NCI-H2081 (cell line): ENCODE results near the gene CDKAL1.
"Not testable (repeated sequence)": the region's sequence is repeated elsewhere in the genome, so short reads cannot be mapped to it uniquely, and the experiment has no call there.

Source experiments
- DNase-seq, 2 experiments: peaks; one replicate each; lab custom pipeline; 2025; lab: John Stamatoyannopoulos, UW

Gene CDKAL1

DNA sequence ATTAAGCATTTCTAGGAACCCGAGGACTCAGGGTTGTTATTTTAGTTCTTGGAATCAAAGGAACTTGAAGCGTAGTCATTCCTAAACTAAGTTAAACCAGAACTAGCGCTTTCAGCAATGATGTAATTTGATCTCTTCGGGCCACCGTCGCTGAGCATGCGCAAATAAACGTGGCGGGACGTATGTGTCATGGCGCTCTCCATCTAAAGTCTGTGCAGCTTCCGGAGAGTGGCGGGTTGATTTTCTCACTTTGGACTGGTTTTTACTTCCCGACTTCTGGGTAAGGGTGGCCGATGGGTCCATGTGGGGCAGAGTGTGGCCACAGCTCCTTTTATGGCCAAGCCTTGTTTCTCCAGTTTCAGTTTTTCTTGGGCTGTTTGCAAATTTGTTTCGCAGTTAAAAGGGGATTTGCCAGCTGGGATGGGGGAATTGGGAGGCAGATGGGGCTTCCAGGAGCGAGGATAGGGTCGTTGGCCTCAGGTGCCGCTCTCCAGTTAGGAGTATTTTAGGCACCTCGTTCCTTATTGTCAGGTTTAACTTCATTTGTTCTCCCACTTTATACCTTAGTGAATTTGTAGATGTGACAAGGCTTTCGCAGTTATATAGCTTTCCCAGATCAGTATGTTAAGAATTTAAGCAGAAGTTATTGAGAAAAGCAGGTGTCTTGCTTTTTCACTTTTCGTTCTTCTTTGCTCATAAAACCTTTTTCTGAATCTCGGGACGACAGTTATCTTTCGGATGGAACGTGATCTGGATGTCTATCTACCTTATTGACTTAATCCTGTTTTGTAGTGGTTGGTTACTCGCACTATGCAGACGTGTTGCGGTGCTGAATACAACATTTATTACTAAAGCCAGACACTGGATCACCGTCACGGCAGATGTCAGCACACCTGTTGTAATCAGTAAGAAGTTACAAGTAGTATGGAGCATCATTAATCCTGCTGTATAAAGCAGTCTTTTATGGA, at the start of gene CDKAL1:
Gene CDKAL1, plus strand, starts transcription at position 163 of the 968 bp plus-strand sequence. CDS start 11,894 bp downstream, outside the sequence.
- DNase-seq, result peak; percentile 81 to 91

- DNase-seq, result no peak
These were observed 47.6 kb upstream of the CDKAL1 start for GRCh38 chr6:20486641-20487040.

- DNase-seq, result no peak
These were observed 46.4 kb upstream of the CDKAL1 start for GRCh38 chr6:20487669-20488375.

- no peak for DNase-seq
These were observed 43.7 kb upstream of the CDKAL1 start for GRCh38 chr6:20490591-20490990.

DNA sequence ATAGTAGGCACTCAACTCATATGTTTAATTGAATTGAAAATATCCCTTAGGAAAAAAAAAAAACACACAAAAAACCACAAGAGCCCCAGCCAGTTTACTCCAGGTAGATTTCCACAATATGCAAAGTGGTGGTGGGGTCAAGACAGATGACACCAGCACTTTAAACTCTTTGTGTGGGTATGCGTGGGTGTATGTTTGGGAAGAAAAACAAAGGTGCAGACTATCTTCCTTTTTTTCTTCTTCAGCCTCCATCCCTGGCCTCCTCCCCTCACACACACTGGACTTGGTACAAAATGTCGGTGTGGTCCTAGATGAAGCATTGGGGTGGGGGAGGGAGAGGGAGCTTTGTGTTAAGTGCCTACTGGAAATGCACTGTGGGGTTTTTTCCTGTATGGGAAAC, 42.2 kb upstream of the CDKAL1 start:
- no peak for DNase-seq

GRCh38 chr6:20497216-20498040, 36.8 kb upstream of the CDKAL1 start:
- no peak for DNase-seq

- DNase-seq, result no peak
These were observed 36.2 kb upstream of the CDKAL1 start for GRCh38 chr6:20498041-20498385.

GRCh38 chr6:20509212-20509611, 25.0 kb upstream of the CDKAL1 start:
- DNase-seq, result no peak

DNA sequence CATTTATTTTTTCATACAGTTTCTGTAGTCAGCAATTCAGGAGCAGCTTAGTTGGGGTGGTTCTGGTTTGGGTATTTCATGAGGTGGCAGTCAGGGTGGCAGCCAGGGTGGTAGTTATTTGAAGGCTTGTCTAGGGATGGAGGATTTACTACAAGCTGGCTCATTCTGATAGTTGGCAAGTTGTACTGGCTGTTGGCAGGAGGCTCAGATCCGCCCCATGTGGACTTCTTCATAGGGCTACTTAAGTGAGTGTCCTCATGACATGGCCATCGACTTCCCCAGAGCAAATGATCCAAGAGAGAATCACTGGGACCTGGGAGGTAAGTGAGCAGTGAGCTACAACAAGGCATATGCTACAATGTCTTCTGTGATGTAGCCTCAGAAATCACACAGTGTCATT, 22.4 kb upstream of the CDKAL1 start:
- DNase-seq, result no peak

DNA sequence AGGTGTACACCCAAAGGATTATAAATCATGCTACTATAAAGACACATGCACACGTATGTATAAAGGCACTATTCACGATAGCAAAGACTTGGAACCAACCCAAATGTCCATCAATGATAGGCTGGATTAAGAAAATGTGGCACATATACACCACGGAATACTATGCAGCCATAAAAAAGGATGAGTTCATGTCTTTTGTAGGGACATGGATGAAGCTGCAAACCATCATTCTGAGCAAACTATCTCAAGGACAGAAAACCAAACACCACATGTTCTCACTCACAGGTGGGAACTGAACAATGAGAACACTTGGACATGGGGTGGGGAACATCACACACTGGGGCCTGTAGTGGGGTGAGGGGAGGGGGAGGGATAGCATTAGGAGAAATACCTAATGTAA, 9.0 kb upstream of the CDKAL1 start:
- not testable (repeated sequence) for DNase-seq

- peak; percentile 70 to 72 for DNase-seq
These were observed 5.2 kb upstream of the CDKAL1 start for GRCh38 chr6:20529086-20529448.

GRCh38 chr6:20532881-20533280, 1.4 kb upstream of the CDKAL1 start:
- DNase-seq, result no peak

GRCh38 chr6:20533746-20534294, 437 bp upstream of the CDKAL1 start:
- DNase-seq, result no peak

- no peak for DNase-seq
These were observed 3.9 kb downstream of the CDKAL1 start for GRCh38 chr6:20538131-20538662.

DNA sequence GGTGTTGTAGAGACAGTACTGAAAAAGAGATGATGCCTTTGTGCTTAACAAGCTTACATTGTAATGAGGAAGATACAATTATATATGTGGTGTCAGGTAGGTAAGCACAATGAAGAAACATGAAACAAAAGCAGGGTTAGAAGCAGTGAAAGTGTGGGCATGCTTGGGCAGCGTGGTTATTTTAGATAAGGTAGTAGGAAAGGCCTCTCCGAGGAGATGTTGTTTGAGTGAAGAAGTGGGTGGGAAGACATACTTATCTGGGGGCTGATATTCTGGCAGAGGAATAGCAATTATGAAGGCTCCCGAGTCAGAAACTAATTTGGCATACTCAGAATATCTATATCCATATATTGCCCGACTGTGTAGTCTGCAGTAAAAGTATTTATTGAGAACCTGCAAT, 4.7 kb downstream of the CDKAL1 start:
- no peak for DNase-seq

- no peak for DNase-seq
These were observed 5.1 kb downstream of the CDKAL1 start for GRCh38 chr6:20539387-20539786.

GRCh38 chr6:20540683-20541082, 6.4 kb downstream of the CDKAL1 start:
- no peak for DNase-seq

GRCh38 chr6:20541382-20541781, 7.1 kb downstream of the CDKAL1 start:
- DNase-seq, result no peak

DNA sequence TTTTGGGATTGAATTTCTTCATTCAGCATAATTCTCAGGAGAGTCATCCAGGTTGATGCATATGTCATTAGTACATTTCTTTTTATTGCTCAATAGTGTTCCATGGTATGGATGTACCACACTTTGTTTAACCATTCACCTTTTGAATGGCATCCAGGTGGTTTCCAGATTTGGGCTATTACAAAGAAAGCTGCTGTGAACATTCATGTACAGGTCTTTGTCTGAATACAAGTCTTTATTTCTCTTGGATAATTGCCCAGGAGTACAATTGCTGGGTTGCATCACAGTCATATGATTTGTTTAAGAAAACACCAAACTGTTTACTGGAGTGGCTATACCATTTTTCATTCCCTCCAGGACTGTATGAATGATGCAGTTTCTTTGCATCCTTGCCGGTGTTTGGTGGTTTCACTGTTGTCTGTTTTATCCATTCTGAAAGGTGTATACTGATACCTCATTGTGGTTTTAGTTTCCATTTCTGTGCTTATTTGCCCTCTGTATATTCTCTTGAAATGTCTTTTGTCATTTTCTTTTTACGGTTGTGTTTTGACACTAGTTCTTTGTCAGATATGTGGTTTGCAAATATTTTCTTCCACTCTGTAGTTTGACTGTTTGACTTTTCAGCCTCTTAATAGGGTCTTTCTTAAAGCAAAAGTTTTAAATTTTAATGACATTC, 8.8 kb downstream of the CDKAL1 start:
- peak; percentile 53 to 91 for DNase-seq

DNA sequence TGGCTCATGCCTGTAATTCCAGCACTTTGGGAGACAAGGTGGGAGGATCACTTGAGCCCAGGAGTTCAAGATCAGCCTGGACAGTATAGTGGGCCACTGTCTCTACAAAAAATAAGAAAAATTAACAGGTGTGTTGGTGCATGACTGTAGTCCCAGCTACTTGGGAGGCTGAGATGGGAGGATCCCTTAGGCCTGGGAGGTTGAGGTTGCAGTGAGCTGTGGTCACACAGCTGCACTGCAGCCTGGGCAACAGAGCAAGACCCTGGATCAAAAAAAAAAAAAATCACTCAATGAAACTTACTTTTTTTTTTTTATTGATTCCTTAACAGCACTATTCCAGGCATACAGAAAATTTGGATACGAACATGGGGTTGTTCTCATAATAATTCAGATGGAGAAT, 14.0 kb downstream of the CDKAL1 start:
- no peak for DNase-seq

DNA sequence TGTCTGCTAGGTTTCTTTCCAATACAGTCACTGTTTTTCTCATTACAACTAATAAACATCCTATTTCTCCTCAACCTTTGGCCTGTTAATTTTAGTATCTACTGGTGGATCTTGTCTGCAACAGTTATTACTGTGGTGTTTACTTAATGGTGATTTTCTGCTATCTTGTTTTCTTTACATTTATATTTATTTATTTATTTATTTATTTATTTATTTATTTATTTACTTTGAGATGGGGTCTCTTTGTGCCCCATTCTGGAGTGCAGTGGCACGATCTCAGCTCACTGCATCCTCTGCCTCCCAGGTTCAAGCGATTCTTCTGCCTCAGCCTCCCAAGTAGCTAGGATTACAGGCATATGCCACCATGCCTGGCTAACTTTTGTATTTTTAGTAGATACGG, 15.1 kb downstream of the CDKAL1 start:
- not testable (repeated sequence) for DNase-seq
